AG04449 (cell line): ENCODE results near the gene MYRF.

Experiments used
- CTCF ChIA-PET: fragments of 350-600 bp; formaldehyde crosslinking; extraction: SDS; loops from one replicate; lab custom pipeline; 2021; ENCODE audit warnings: antibody characterized with exemption; lab: Yijun Ruan, JAX
- POLR2A ChIA-PET: fragments of 400-600, 350-600 bp; formaldehyde crosslinking; extraction: SDS; loops from one replicate; lab custom pipeline; 2020; ENCODE audit warnings: antibody characterized with exemption, inconsistent platforms; lab: Yijun Ruan, JAX
- DNase-seq: peaks from one replicate; pipeline ENCODE4 v3.0.0-alpha.2; 2010; ENCODE audit warnings: low read depth, low spot score
- H3K4me3 ChIP-seq: 2 replicates; pipeline ENCODE4 v1.5.1; 2011; ENCODE audit warnings: low read depth, mild to moderate bottlenecking, control low read depth, low read length
- TF ChIP-seq, protein P1 (sequence below): IDR thresholded peaks from one replicate; pipeline ENCODE4 v1.5.1; 2011; ENCODE audit warnings: mild to moderate bottlenecking, moderate library complexity, low read length, control low read depth, inconsistent platforms; ENCODE audit not compliant: insufficient read depth; ENCODE audit errors: missing control alignments

Gene MYRF

DNA sequence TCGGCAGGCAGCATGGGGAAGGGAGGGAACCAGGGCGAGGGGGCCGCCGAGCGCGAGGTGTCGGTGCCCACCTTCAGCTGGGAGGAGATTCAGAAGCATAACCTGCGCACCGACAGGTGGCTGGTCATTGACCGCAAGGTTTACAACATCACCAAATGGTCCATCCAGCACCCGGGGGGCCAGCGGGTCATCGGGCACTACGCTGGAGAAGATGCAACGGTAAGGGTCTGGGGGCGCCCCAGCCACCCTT lies 75.9 kb downstream of the MYRF start:
- DNase-seq = no peak
- H3K4me3 ChIP-seq = peak overlapping the region; percentile 84
- ChIA-PET POLR2A (interaction anchor here (0.7 to 2.1 kb wide), 6 partner anchors 10 to 711 kb away, joined by 3 to 14 read pairs (median 3); partner anchors contain the start of gene BEST1), CTCF (interaction anchor here (0.7 to 6.0 kb wide), 13 partner anchors 8 to 280 kb away, joined by 3 to 58 read pairs (median 5); partner anchors contain the start of gene FADS1)
- TF ChIP-seq, protein P1, sequence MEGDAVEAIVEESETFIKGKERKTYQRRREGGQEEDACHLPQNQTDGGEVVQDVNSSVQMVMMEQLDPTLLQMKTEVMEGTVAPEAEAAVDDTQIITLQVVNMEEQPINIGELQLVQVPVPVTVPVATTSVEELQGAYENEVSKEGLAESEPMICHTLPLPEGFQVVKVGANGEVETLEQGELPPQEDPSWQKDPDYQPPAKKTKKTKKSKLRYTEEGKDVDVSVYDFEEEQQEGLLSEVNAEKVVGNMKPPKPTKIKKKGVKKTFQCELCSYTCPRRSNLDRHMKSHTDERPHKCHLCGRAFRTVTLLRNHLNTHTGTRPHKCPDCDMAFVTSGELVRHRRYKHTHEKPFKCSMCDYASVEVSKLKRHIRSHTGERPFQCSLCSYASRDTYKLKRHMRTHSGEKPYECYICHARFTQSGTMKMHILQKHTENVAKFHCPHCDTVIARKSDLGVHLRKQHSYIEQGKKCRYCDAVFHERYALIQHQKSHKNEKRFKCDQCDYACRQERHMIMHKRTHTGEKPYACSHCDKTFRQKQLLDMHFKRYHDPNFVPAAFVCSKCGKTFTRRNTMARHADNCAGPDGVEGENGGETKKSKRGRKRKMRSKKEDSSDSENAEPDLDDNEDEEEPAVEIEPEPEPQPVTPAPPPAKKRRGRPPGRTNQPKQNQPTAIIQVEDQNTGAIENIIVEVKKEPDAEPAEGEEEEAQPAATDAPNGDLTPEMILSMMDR = no peak

- DNase-seq = no peak
- ChIA-PET CTCF (interaction anchor here (0.7 to 6.0 kb wide), 19 partner anchors 9 to 279 kb away, joined by 3 to 58 read pairs (median 5); partner anchors contain the start of gene FADS1), POLR2A (interaction anchor here (1.2 to 2.1 kb wide), 3 partner anchors 10 to 32 kb away, joined by 3 to 14 read pairs (median 7); no protein-coding TSS in a partner anchor)
- TF ChIP-seq, protein P1 = peak; percentile 72
- H3K4me3 ChIP-seq = peak overlapping the region; percentile 84
Observed at GRCh38 chr11:61828629-61829407, 76.4 kb downstream of the MYRF start.

GRCh38 chr11:61829806-61830205 lies 77.4 kb downstream of the MYRF start:
- ChIA-PET POLR2A (interaction anchor here (1.1 to 1.2 kb wide), 2 partner anchors 15 to 37 kb away, joined by 4 to 5 read pairs; partner anchors contain the start of genes FEN1 and TMEM258), CTCF (interaction anchor here (1.0 to 6.0 kb wide), 11 partner anchors 10 to 278 kb away, joined by 3 to 58 read pairs (median 5); partner anchors contain the start of gene FADS1)
- DNase-seq = no peak
- TF ChIP-seq, protein P1 = no peak
- H3K4me3 ChIP-seq = peak overlapping the region; percentile 84

- DNase-seq = no peak
- peak overlapping the region; percentile 84 for H3K4me3 ChIP-seq
- TF ChIP-seq, protein P1 = no peak
- POLR2A ChIA-PET = interaction anchor here (1.1 to 1.2 kb wide), 2 partner anchors 15 to 38 kb away, joined by 4 to 5 read pairs; partner anchors contain the start of genes FEN1 and TMEM258
- CTCF ChIA-PET = interaction anchor here (0.7 to 6.0 kb wide), 4 partner anchors 10 to 33 kb away, joined by 3 to 58 read pairs (median 30); partner anchors contain the start of gene FADS1
Observed at GRCh38 chr11:61830237-61831105, 78.0 kb downstream of the MYRF start.

DNA sequence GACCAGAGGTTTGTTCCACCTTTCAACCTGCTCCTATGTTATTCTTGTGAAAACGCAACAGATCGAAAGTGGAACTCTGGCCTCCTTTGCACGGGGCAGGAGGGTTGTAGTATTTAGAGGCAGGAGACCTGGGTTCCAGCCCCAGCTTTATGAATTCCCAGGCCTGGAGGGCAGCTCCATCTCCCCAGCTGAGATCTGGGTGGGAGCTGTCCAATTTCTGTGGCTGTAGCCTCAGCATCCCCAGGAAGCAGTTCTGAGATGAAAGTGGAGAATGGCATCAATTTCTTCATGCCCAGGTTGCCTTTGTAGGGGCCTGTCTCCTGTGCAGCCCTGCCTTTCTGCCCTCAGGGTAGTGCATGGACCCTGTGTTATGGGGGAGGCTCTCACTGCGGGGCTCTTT lies 79.8 kb downstream of the MYRF start:
- DNase-seq = no peak
- TF ChIP-seq, protein P1 = no peak
- POLR2A ChIA-PET = no interaction called here
- CTCF ChIA-PET = interaction anchor here (0.7 to 4.5 kb wide), 3 partner anchors 16 to 250 kb away, joined by 3 to 58 read pairs (median 3); partner anchors contain the start of gene FADS1
- no peak overlapping the region for H3K4me3 ChIP-seq
